Measurements from ENCODE around the gene MYL4.
"Not testable (repeated sequence)": the region's sequence is repeated elsewhere in the genome, so short reads cannot be mapped to it uniquely, and the experiment has no call there.

The MYL4 gene

GRCh38 chr17:47208744-47209488 lies at the start of gene MYL4:
Gene MYL4 (plus strand): TSS chr17:47209348. CDS start chr17:47209423, 75 bp downstream.
- Histone ChIP-seq H3K9me3 (ENCODE audit: control insufficient read depth, low read length) (no peaks in the 10 kb centered on the region), H3K36me3 (ENCODE audit: control insufficient read depth, insufficient read depth, low read length) (no peaks in the 10 kb centered on the region), H3K27me3 (ENCODE audit: control insufficient read depth, insufficient read depth, low read length) (no peaks in the 10 kb centered on the region), H3K4me1 (ENCODE audit: control insufficient read depth, insufficient read depth, low read length) (peaks cover 16% of the 10 kb centered on the region), H3K9ac (ENCODE audit: low read length) (no peak within 1 kb of the TSS), H3K4me3 (ENCODE audit: low read length) (no peak within 1 kb of the TSS)

GRCh38 chr17:47162013-47162622 lies 47.0 kb upstream of the MYL4 start:
- Histone ChIP-seq H3K4me3 (ENCODE audit: low read length) (no peak overlapping the region), H3K36me3 (ENCODE audit: control insufficient read depth, insufficient read depth, low read length) (no peaks in the 10 kb centered on the region), H3K4me1 (ENCODE audit: control insufficient read depth, insufficient read depth, low read length) (no peaks in the 10 kb centered on the region), H3K9ac (ENCODE audit: low read length) (no peak overlapping the region), H3K27me3 (ENCODE audit: control insufficient read depth, insufficient read depth, low read length) (no peaks in the 10 kb centered on the region), H3K9me3 (ENCODE audit: control insufficient read depth, low read length) (no peaks in the 10 kb centered on the region)

DNA sequence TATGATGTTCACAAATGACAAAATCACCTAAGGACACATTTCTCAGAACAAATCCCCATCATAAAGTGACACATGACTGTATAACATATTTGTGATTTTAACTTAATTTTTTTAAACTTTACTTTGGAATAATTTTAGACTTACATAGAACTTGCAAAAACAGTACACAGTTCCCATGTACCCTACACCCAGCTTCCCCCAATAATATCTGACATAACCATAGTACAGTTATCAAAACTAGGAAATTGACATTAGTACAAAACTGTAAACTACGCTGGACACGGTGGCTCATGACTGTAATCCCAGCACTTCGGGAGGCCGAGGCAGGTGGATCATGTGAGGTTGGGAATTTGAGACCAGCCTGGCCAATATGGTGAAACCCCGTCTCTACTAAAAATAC lies 44.9 kb upstream of the MYL4 start:
- Histone ChIP-seq H3K36me3 (ENCODE audit: control insufficient read depth, insufficient read depth, low read length) (no peaks in the 10 kb centered on the region), H3K4me1 (ENCODE audit: control insufficient read depth, insufficient read depth, low read length) (no peaks in the 10 kb centered on the region), H3K9ac (ENCODE audit: low read length) (no peak overlapping the region), H3K9me3 (ENCODE audit: control insufficient read depth, low read length) (no peaks in the 10 kb centered on the region), H3K4me3 (ENCODE audit: low read length) (no peak overlapping the region), H3K27me3 (ENCODE audit: control insufficient read depth, insufficient read depth, low read length) (no peaks in the 10 kb centered on the region)

DNA sequence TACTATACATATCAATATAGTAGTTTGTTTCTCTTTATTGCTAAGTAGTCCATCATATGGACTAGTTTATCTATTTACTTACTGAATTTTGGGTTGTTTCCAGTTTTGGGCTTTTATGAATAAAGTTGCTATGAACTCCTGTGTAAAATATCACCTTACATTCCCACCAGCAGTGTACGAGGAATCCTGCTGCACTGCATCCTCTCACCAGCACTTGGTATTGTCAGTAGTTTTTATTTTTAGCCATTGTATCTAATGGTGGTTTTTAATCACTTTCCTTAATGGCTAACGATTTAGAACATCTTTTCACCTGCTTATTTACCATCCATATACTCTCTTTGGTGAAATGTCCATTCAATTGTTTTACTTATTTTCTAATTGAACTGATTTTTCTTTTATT lies 44.0 kb upstream of the MYL4 start:
- no peaks in the 10 kb centered on the region for H3K27me3 ChIP-seq (ENCODE audit: control insufficient read depth, insufficient read depth, low read length)
- H3K36me3 ChIP-seq (ENCODE audit: control insufficient read depth, insufficient read depth, low read length) = no peaks in the 10 kb centered on the region
- no peaks in the 10 kb centered on the region for H3K9me3 ChIP-seq (ENCODE audit: control insufficient read depth, low read length)
- H3K4me1 ChIP-seq (ENCODE audit: control insufficient read depth, insufficient read depth, low read length) = no peaks in the 10 kb centered on the region
- no peak overlapping the region for H3K4me3 ChIP-seq (ENCODE audit: low read length)
- H3K9ac ChIP-seq (ENCODE audit: low read length) = no peak overlapping the region

DNA sequence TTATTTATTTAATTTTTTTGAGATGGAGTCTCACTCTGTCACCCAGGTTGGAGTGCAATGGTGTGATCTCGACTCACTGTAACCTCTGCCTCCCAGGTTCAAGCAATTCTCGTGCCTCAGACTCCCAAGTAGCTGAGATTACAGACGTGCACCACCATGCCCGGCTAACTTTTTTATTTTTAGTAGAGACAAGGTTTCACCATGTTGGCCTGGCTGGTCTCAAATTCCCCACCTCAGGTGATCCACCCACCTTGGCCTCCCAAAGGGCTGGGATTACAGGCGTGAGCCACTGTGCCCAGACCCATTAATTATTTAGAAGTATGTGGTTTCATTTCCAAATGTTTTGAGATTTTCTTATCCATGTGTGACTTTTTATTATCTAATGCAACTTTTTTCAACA lies 42.3 kb upstream of the MYL4 start:
- H3K9ac ChIP-seq (ENCODE audit: low read length); H3K9me3 ChIP-seq (ENCODE audit: control insufficient read depth, low read length); H3K36me3 ChIP-seq (ENCODE audit: control insufficient read depth, insufficient read depth, low read length); H3K4me1 ChIP-seq (ENCODE audit: control insufficient read depth, insufficient read depth, low read length); H3K27me3 ChIP-seq (ENCODE audit: control insufficient read depth, insufficient read depth, low read length); H3K4me3 ChIP-seq (ENCODE audit: low read length): not testable (repeated sequence)

- not testable (repeated sequence) for H3K9me3 ChIP-seq (ENCODE audit: control insufficient read depth, low read length); H3K4me1 ChIP-seq (ENCODE audit: control insufficient read depth, insufficient read depth, low read length); H3K27me3 ChIP-seq (ENCODE audit: control insufficient read depth, insufficient read depth, low read length); H3K9ac ChIP-seq (ENCODE audit: low read length); H3K36me3 ChIP-seq (ENCODE audit: control insufficient read depth, insufficient read depth, low read length); H3K4me3 ChIP-seq (ENCODE audit: low read length)
Observed at GRCh38 chr17:47168896-47169295, 40.3 kb upstream of the MYL4 start.

- Histone ChIP-seq H3K4me1 (ENCODE audit: control insufficient read depth, insufficient read depth, low read length) (no peaks in the 10 kb centered on the region), H3K36me3 (ENCODE audit: control insufficient read depth, insufficient read depth, low read length) (no peaks in the 10 kb centered on the region), H3K9me3 (ENCODE audit: control insufficient read depth, low read length) (no peaks in the 10 kb centered on the region)
Observed at GRCh38 chr17:47170710-47171109, 38.4 kb upstream of the MYL4 start.

GRCh38 chr17:47172696-47173565 lies 36.2 kb upstream of the MYL4 start:
- H3K4me3 ChIP-seq (ENCODE audit: low read length) = no peak overlapping the region
- H3K27me3 ChIP-seq (ENCODE audit: control insufficient read depth, insufficient read depth, low read length) = no peaks in the 10 kb centered on the region
- H3K36me3 ChIP-seq (ENCODE audit: control insufficient read depth, insufficient read depth, low read length) = no peaks in the 10 kb centered on the region
- no peaks in the 10 kb centered on the region for H3K9me3 ChIP-seq (ENCODE audit: control insufficient read depth, low read length)
- H3K4me1 ChIP-seq (ENCODE audit: control insufficient read depth, insufficient read depth, low read length) = no peaks in the 10 kb centered on the region
- H3K9ac ChIP-seq (ENCODE audit: low read length) = no peak overlapping the region

More at GRCh38 chr17:47170710-47171109, 38.4 kb upstream of the MYL4 start:
- Histone ChIP-seq H3K4me3 (ENCODE audit: low read length) (no peak overlapping the region), H3K9ac (ENCODE audit: low read length) (no peak overlapping the region), H3K27me3 (ENCODE audit: control insufficient read depth, insufficient read depth, low read length) (no peaks in the 10 kb centered on the region)

DNA sequence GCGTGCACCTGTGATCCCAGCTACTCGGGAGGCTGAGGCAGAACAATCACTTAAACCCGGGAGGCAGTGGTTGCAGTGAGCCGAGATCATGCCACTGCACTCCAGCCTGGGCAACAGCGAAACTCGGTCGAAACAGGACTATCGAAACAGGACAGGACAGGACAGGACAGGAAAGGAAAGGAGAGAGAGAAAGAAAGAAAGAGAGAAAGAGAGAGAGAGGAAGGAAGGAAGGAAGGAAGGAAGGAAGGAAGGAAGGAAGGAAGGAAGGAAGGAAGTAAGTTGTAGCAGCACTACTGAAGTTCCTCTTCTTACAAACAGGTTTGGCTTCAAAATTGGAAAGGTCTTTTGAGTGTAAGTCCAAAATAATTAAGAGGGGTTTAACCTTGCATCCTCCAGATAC lies 34.3 kb upstream of the MYL4 start:
- H3K4me3 ChIP-seq (ENCODE audit: low read length); H3K9ac ChIP-seq (ENCODE audit: low read length); H3K4me1 ChIP-seq (ENCODE audit: control insufficient read depth, insufficient read depth, low read length); H3K36me3 ChIP-seq (ENCODE audit: control insufficient read depth, insufficient read depth, low read length); H3K9me3 ChIP-seq (ENCODE audit: control insufficient read depth, low read length); H3K27me3 ChIP-seq (ENCODE audit: control insufficient read depth, insufficient read depth, low read length): not testable (repeated sequence)

GRCh38 chr17:47176389-47176826 lies 32.7 kb upstream of the MYL4 start:
- H3K9ac ChIP-seq (ENCODE audit: low read length) = no peak overlapping the region

DNA sequence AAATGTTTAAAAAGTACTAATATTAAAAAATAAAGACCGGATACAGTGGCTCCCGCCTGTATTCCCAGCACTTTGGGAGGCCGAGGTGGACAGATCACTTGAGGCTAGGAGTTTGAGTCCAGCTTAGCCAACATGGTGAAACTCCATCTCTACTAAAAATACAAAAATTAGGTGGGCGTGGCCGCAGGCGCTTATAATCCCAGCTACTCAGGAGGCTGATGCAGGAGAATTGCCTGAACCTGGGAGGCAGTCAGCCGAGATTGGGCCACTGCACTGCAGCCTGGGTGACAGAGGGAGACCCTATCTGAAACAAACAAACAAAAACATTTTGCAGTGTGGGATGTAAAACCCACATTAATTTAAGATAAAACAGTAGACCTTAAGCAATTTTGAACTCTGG lies 31.9 kb upstream of the MYL4 start:
- Histone ChIP-seq H3K27me3 (ENCODE audit: control insufficient read depth, insufficient read depth, low read length) (no peaks in the 10 kb centered on the region), H3K9ac (ENCODE audit: low read length) (no peak overlapping the region), H3K36me3 (ENCODE audit: control insufficient read depth, insufficient read depth, low read length) (no peaks in the 10 kb centered on the region), H3K4me3 (ENCODE audit: low read length) (no peak overlapping the region), H3K4me1 (ENCODE audit: control insufficient read depth, insufficient read depth, low read length) (no peaks in the 10 kb centered on the region), H3K9me3 (ENCODE audit: control insufficient read depth, low read length) (no peaks in the 10 kb centered on the region)

More at GRCh38 chr17:47176389-47176826, 32.7 kb upstream of the MYL4 start:
- H3K9me3 ChIP-seq (ENCODE audit: control insufficient read depth, low read length) = no peaks in the 10 kb centered on the region
- H3K27me3 ChIP-seq (ENCODE audit: control insufficient read depth, insufficient read depth, low read length) = no peaks in the 10 kb centered on the region
- no peak overlapping the region for H3K4me3 ChIP-seq (ENCODE audit: low read length)
- no peaks in the 10 kb centered on the region for H3K4me1 ChIP-seq (ENCODE audit: control insufficient read depth, insufficient read depth, low read length)
- H3K36me3 ChIP-seq (ENCODE audit: control insufficient read depth, insufficient read depth, low read length) = no peaks in the 10 kb centered on the region

DNA sequence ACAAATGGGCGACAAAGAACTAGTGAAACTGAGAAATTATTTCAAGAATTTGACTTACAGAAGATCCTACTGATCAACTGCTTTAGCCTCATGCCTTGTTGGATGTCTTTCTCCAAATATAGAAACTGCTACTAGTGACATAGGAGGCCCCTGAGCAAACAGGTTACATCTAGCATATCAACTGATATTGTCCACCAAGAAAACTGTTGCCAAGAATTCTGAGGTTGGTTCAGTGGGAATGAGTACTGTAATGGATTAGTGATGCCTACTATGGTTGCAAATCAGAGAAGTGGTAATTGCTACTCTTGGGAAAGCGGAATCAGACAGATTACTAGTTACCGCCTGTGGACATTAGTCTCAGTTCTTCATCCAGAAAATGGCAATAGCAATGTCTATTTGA lies 30.0 kb upstream of the MYL4 start:
- Histone ChIP-seq H3K36me3 (ENCODE audit: control insufficient read depth, insufficient read depth, low read length) (no peaks in the 10 kb centered on the region), H3K27me3 (ENCODE audit: control insufficient read depth, insufficient read depth, low read length) (no peaks in the 10 kb centered on the region), H3K9me3 (ENCODE audit: control insufficient read depth, low read length) (no peaks in the 10 kb centered on the region), H3K4me1 (ENCODE audit: control insufficient read depth, insufficient read depth, low read length) (no peaks in the 10 kb centered on the region), H3K9ac (ENCODE audit: low read length) (no peak overlapping the region), H3K4me3 (ENCODE audit: low read length) (no peak overlapping the region)
